GM06990 (cell line): ENCODE measurements around the gene NDUFS8.

ENCODE experiments used
- DNase-seq: peaks from one replicate; pipeline ENCODE4 v3.0.0-alpha.2; 2011; ENCODE audit not compliant: insufficient read length; ENCODE audit errors: extremely low read depth
- H3K27me3 ChIP-seq: replicated peaks from 2 replicates; pipeline ENCODE4 v1.6.0; 2011; ENCODE audit warnings: low read length; ENCODE audit not compliant: control insufficient read depth, insufficient read depth
- H3K36me3 ChIP-seq: 2 replicates; pipeline ENCODE4 v1.5.1; 2011; ENCODE audit warnings: low read length; ENCODE audit not compliant: control insufficient read depth, insufficient read depth
- H3K4me3 ChIP-seq: replicated peaks from 2 replicates; pipeline ENCODE4 v1.5.1; 2011; ENCODE audit warnings: low read depth, mild to moderate bottlenecking, control low read depth, low read length
- TF ChIP-seq, protein P1 (sequence below): IDR thresholded peaks from 2 replicates; pipeline ENCODE4 v1.5.1; 2011; ENCODE audit warnings: low read length, control low read depth, mild to moderate bottlenecking, inconsistent platforms; ENCODE audit not compliant: insufficient read depth, poor library complexity, severe bottlenecking

The NDUFS8 gene

DNA sequence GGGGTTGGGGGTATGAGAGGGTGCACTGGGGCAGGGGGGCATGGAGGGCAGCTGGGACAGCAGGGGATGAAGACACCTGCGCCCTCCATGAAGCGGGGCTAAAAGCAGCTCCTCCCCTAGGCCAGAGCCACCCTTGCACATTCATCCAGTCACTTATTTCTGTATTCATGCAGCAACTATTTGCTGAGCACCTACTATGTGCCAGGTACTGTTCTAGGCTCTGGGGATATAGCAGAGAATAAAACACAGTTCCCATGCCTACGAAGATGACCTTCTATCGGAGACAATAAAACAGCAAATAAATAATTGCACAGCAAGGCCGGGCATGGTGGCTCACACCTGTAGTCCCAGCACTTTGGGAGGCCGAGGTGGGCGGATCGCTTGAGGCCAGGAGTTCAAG lies 15.0 kb upstream of the NDUFS8 start:
- Histone ChIP-seq H3K36me3 (no peaks in the 10 kb centered on the region), H3K4me3 (no peak overlapping the region), H3K27me3 (no peaks in the 10 kb centered on the region)
- TF ChIP-seq, protein P1, sequence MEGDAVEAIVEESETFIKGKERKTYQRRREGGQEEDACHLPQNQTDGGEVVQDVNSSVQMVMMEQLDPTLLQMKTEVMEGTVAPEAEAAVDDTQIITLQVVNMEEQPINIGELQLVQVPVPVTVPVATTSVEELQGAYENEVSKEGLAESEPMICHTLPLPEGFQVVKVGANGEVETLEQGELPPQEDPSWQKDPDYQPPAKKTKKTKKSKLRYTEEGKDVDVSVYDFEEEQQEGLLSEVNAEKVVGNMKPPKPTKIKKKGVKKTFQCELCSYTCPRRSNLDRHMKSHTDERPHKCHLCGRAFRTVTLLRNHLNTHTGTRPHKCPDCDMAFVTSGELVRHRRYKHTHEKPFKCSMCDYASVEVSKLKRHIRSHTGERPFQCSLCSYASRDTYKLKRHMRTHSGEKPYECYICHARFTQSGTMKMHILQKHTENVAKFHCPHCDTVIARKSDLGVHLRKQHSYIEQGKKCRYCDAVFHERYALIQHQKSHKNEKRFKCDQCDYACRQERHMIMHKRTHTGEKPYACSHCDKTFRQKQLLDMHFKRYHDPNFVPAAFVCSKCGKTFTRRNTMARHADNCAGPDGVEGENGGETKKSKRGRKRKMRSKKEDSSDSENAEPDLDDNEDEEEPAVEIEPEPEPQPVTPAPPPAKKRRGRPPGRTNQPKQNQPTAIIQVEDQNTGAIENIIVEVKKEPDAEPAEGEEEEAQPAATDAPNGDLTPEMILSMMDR = no peak
- no peak for DNase-seq

DNA sequence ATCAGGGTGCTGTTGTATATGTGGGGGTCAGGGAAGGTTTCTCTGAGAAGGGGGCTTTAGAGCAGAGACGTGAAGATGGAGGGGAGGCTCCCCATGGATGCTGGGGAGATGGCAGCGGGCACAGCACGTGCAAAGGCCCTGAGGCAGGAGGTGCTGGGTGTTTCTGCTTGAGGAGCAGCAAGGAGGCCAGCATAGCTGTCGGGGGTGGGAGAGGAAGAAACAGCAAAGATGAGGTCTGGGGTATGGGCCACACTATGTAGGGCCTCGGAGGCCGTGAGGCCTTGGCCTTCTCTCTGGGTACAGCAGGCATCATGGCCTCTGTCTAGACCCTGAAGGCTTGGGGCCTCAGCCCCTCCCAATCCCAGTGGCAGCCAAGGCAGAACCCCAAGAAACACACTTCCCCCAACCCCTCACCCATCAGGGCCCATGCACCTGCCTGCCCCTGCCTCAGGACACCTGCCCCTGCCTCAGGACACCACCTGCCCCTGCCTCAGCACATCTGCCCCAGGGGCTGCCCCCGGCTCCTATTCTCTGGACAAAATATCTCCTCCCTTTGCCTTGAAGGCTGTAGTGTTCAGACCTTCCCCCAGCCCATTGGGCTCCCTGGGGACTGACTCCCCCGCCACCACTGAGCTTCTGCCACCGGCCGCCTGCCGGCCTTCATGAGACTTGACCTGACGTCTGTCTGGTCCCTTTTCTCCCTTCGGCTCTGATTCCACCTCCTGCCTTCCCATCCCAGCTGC lies 14.1 kb upstream of the NDUFS8 start:
- H3K4me3 ChIP-seq = no peak overlapping the region
- no peaks in the 10 kb centered on the region for H3K36me3 ChIP-seq
- TF ChIP-seq, protein P1 = no peak
- no peaks in the 10 kb centered on the region for H3K27me3 ChIP-seq
- DNase-seq = no peak

DNA sequence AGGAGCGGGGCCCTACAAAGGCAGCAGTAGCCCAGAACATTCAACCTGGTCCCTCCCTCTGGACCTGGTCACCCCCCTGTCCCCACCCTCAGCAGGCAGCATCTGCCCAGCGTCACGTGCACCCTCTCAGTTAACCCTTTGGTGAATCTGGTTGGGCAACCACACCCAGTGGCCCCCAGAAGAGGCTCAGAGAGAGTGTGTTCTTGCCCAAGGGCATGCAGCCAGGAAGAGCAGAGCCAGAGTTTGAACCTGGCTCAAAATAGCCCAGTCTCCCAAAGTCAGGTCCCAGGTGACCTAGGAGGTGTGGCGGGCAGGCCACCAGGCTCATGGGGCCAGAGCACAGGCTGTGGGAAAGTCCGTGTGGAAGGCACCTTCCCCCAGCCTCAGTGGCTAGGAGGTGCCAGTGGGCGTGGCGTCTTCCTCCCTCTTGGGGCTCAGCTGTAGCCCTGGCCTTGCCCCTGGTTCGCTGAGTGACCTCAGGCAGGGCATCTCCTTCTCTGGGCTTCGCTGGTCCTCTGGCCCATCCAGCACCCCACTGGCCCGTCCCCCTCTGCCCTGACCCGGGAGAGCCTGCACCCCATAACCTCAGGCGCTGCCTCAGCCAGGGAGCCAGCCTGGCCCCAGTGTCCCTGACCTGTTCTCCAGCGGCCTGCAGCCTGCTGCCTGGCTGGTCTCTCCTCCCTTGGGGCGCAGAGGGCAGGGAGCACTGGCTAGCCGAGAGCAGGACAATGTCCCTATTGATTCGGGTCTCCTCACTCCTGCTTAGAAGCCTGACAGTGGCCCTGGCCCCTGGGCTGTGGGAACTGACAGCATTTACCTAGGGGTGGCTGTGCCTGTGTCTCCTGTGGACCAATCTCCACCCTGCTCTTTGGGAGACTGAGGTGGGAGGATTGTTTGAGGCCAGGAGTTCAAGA lies 13.3 kb upstream of the NDUFS8 start:
- H3K36me3 ChIP-seq = no peaks in the 10 kb centered on the region
- no peak for DNase-seq
- H3K27me3 ChIP-seq = no peaks in the 10 kb centered on the region
- TF ChIP-seq, protein P1 = no peak
- H3K4me3 ChIP-seq = no peak overlapping the region

DNA sequence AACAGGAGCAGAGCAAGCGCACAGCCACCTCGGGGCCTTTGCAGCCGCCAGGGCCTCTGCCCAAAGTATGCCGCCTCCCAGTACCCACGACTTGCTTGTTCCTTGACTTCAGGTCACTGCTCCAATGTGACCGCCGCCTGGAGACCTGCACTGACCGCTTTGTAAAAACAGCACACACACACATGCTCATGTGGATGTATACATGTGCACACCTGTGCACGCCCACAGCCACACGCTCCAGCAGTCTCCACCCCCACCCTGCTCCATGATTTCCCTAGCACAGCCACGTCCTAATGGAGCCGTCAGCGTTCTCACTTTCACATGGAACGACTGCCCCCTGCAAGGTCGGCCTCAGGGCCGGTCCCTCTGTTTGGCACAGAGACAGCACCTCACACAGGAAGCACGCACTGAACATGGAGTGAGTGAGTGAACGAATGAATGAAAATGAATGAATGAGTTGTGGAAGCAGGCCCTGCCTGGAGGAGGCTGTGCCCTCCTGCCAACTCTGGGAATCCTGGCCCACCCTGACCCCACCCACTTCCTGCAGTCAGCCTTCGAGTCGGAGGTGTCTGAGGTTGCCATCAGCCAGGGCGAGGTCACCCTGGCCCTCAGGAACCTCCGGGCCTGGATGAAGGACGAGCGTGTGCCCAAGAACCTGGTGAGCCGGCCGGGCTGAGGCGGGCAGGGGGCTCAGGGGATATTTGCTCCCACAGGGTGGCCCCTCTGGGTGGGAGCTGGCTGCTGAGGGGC lies 12.3 kb upstream of the NDUFS8 start:
- Histone ChIP-seq H3K4me3 (no peak overlapping the region), H3K36me3 (no peaks in the 10 kb centered on the region), H3K27me3 (no peaks in the 10 kb centered on the region)
- TF ChIP-seq, protein P1 = no peak
- no peak for DNase-seq

DNA sequence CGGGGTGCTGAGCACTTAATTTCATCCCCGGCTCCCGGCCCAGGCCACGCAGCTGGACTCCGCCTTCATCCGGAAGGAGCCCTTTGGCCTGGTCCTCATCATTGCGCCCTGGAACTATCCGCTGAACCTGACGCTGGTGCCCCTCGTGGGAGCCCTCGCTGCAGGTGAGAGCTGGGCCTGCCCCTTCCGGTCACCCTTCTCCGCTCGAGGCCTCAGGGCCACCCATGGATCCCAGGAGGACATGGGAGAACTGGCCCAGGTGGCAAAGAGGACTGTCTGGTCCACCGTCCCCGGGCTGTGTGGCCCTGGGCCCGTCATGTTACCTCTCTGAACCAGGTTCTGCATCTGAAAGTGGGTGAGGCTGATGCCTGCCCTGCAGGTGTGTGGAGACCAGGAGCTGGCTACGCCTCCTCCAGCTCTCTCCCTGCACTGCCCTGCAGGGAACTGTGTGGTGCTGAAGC lies 11.7 kb upstream of the NDUFS8 start:
- H3K27me3 ChIP-seq = no peaks in the 10 kb centered on the region
- H3K4me3 ChIP-seq = no peak overlapping the region
- no peaks in the 10 kb centered on the region for H3K36me3 ChIP-seq
- TF ChIP-seq, protein P1 = no peak
- no peak for DNase-seq
